AG08395 (cell line): ENCODE measurements around the gene NFKB2.

Source experiments
- DNase-seq: peaks from one replicate; pipeline ENCODE4 v3.0.0; 2012; ENCODE audit warnings: mixed read lengths, low spot score

Gene NFKB2

DNA sequence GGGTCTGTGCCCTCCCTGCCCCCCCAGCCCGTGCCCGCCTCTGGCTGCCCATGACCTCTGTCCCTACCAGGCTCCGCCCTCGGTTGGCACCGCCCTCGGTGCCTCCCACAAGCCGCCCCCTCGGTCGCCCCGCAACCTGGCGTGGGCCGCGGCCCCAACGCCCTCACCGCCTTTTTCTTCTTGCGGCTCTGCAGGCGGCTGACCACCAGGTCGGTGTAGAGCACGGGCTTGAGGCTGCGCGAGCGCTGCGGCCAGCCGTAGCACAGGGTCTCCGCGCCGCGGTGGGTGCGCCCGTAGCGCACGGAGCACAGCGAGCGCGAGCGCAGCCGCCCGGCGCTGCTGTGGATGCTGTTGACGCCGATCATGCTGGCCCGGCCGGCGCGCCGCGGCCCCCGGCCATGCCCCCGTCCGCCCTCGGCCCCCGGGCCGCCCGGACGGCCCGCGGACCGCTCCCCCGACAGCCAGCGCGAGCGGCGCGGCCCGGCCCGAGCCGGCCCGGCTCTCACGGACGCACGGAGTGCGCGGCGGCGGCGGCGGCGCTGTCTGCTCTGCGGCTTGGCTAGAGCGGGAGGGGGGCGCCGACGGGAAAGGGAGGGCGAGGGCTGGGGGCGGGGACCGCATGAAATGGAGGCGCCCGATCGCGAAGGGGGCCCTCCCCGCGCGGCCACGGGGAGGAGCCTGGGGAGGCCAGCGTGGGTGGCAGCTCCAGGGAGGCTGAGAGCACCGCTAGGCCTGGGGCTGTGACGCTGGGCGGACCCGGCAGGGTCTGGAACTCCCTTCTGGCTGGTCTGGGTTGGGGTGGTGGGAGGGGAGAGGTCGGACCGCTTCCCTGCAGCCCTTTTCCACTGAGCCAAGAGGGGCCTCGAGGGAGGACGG lies 13.5 kb downstream of the NFKB2 start:
- peak; percentile 19 for DNase-seq

DNA sequence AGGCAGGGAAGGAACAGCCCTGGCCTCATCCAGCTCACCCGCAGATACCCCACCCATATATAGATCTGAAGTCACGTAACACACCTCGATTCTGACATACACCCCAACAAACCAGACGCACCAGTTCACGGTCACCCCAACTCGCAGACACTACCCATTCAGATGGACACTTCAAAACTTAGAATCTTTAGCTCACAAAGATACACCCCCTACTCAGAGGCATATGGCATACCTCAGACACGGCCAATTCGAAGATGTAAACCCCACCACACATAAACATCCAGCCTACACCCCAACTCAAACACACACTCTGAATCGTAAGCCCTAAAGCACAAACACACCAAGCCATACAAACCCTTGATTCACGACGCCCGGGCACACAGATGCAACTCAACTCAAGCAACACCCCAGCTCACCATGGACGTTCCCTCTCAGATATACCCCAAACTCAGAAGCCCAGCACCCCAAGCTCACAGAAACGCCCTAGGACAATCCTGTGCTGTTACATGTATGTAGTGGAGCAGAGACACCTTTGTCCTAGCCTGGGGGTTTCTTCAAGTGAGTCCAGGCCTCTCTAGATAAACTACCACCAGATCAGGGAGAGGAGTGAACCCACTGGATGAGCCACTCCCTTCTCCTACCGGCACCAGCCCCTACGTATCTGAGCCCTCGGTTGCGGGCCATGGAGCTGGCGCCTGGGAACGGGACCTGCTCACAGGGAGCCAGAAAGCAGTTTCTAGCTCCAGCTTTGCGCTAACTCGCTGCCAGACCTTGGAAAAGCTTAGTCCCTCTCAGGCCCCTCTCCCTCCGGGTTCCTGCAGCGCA lies 14.3 kb downstream of the NFKB2 start:
- no peak for DNase-seq

DNA sequence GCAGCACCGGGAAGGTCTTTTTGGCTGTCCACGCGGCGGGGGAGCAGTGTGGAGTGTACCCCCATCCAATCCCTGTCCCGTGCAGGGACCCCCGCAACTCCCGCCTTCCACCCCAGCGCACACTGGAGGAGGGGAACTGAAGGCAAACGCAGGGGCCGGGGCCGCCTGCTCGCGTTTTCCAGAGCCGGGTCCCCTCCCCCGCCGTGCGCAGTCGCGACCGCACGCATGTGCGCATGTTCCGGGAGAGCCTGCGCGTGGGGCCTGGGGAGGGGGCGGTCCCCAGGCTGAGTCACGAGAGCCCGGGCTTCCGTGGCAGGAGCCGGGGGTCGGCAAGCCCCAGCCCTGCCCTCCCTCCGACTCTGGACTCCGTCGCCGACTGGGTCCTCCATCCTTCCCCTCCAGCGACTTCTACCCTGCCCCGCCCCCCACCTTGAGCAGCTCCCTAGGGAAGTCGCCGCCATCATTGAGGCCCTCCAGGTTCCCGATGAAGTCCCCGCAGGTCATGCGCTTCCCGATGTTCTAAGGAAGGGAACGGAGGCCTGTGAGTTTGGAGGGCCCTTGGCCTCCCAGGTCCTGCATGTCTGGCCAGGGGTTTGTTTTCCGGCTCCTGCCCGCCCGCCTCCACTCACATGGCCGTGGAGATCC lies 15.0 kb downstream of the NFKB2 start:
- no peak for DNase-seq

DNA sequence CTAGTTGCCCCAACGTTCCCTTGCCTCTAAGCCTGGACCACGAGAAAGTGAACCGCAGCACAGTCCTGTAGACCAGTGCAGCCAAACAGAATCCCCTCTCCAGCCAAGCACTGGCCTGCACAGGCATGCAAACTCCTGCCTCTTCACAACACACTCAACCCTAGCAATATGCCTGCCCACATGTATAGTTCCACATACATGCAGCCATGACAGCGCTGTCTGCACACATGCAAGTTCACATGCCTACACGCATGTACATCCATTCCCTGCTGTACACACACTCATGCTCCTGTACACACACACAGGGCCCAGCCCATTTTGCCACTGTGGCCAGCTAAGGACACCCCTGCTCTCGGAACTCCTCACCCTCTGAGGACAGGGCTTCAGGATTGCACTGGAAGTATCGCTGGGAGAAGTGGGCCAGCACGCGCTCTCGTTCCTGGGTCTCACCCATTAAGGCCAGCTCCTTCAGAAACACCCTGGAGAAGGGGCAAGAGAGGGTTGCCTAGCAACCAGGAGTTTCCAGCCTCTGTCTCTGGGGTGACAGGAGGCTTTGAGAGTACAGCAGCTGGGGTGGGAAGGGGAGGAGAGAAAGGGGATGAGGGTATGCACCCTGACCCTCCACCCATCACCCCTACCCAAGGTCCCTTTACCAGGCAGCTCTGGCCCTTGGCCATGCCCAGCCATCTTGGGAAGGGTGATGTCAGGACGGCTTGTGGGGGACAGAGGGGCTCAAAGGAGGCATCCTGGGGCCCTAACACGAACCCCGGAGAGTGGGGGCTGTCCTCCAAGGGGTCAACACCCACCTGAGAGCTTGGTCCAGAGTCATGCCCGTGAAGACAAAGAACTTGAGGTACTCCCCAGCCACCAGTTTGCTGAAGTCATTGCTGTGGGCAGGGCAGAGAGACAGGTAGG lies 16.1 kb downstream of the NFKB2 start:
- DNase-seq, result no peak

DNA sequence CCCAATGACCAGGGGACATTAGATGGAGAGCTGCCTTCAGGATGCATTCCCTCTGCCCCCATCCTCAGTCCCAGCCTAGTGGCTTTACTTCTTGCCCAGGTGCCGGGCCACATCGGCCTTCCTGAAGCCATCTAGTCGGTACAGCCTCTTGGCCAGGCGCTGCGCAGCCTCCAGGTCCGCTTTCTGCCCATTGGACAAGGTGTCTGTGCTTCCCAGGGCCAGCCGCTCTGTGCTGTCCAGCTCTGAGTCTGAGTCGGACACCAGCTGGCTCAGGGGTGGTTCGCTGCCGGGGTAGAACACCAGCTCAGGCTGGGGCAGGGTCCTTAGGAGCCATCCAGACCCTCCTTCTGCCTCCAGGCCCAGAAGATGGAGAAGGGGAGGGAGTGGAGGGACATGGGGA lies 16.8 kb downstream of the NFKB2 start:
- DNase-seq, result no peak

DNA sequence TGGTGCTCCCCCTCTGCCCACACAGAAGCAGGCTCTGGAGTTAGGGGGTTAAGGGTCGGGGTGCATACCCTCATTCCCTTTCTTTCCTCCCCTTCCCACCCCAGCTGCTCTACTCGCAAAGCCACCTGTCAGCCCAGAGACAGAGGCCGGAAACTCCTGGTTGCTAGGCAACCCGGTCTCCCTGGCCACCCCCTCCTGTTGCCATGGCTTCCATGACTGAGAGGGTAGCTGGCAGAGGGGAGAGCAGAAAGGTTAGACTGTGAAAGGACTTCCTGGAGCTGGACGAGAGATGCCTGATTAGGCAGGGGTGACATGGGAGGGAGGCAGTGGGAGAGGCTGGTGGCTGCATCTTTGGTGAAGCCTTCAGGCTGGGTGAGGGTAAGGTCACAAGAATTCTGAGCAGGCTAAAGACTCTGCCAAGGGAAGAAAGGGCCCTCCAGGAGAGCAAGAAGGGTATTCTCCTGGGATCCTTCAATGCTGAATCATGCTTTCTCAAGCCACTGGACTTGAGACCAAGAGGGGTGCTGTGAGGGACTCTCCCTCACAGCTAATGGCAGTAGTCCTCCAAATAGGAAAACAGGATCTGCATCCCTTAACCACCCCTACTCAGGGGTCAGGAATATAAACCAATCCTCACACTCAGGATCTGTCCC lies 17.7 kb downstream of the NFKB2 start:
- DNase-seq, result no peak

DNA sequence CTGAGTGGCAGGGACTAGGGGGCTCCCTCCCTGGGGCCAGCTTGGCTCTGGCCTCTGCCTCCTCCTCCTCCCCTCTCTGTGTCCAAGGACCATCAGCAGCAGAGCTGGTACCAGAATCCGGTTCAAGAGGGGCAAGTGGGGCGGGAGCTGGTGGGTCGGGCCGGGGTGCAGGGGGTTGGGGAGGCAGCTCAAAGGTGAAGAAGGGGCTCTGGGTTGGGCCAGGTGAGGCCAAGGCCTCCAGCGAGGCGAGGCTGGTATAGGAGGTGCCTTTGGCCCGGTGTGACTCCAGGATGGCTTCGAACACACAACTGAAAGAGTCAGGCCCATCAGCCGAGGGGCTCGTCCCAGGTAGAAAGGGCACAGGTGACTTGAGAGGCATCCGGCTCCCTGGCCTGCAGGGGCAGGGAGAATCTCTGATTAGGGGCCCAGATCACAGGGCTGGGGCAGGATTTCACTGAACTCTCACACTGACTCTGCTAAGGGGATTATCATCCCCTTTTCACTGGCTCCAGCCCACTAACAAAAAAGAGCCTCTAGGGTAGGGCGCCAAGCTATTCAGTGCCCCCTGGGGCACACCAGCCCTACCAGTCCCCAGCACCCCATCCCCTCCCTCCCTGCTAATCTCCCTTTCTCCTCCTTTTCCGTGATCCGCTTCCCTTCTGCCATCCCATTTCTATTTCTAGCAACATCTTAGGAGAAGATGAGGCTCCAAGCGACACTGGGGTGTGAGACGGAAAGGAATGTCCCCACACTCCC lies 18.5 kb downstream of the NFKB2 start:
- no peak for DNase-seq

DNA sequence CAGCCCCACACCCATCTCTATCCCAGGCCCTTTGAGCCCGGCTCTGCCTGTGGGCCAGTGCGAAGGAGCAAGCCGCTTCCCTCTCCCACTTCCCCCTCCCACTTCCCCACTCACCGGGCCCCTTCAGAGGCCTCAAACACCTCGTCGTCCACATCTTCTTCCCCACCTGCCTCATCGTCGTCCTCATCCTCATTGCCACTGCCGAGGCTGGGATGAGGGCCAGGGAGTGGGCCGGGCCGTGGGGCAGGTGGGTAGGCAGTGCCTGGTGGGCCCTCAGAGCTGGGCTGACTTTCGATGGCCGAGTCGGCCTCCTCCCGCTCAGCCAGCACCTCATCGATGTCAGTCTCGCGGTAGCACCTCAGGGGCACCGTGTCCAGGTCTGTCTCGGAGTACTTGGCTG lies 19.2 kb downstream of the NFKB2 start:
- no peak for DNase-seq

DNA sequence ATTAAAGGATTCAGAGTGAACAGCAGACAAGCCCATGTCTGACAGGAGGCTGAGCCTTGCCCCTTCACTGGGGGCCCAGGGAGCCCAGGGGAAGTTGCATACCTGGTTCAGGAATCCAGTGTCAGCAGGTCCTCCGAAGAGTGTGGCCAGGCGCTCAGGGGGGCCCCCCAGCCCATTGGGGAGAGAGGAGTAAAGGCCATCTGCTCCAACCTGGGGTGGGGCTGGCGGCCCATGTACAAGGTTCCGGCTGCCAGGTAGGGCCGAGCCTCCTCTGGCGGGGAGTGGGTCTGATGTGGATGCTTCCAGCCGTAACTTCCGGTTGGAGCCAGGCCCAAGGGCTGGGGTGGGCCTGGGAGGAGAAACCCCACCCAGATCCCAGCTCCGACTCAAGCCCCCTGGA lies 20.8 kb downstream of the NFKB2 start:
- no peak for DNase-seq

DNA sequence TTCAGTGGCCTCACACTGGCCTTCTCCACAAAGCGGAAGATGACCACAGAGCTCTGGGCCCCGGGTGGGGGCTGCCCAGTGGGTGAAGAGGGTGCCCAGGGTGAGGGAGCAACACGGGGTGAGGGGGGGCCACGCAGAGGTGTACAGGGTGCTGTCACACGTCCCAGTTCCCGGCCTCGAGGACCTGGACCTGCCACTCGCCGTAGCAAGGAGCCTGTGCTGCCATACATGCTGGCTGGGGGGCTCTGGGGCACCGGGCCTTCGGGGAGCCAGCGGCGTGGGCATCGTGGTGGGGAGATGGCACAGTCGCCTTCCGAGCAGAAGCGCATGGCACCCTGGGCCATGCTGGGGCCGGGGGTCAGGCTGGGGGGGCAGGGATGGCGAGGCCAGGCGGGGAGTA lies 21.2 kb downstream of the NFKB2 start:
- DNase-seq, result no peak

DNA sequence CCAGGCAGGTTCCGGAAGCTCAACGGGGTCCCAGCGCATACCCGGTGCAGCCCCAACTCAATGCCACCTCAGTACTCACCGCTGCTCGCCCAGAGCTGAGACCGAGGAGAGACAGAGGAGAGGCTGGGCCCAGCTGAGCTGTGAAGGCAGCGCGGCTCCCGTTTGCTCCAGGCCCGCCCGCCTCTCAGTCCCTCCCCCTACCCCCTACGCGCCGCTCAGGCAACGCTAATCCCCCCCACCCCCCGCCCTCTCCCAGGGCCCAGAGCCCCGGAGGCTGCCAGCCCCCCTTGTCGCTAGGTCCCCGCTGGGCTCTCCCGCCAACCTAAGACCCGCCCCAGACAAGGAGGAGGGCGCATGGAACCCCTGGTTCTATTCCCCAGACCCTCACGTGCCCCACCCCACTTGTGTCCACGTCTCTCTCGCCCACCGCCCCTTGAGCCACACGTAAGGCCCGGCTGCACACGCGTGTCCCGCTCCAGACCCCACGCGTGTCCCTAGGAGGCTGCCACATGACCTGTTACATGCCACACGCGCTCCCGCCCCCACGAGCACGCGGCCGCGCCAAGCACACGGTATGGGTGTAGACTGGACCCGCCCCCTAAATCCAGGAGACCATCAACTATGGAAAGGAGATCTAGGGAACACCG lies 23.2 kb downstream of the NFKB2 start, which contains the start of gene PSD:
Gene PSD, minus strand, starts transcription at position 164 of the 647 bp plus-strand sequence. CDS start 1,747 bp downstream, outside the sequence.
- DNase-seq, result no peak

DNA sequence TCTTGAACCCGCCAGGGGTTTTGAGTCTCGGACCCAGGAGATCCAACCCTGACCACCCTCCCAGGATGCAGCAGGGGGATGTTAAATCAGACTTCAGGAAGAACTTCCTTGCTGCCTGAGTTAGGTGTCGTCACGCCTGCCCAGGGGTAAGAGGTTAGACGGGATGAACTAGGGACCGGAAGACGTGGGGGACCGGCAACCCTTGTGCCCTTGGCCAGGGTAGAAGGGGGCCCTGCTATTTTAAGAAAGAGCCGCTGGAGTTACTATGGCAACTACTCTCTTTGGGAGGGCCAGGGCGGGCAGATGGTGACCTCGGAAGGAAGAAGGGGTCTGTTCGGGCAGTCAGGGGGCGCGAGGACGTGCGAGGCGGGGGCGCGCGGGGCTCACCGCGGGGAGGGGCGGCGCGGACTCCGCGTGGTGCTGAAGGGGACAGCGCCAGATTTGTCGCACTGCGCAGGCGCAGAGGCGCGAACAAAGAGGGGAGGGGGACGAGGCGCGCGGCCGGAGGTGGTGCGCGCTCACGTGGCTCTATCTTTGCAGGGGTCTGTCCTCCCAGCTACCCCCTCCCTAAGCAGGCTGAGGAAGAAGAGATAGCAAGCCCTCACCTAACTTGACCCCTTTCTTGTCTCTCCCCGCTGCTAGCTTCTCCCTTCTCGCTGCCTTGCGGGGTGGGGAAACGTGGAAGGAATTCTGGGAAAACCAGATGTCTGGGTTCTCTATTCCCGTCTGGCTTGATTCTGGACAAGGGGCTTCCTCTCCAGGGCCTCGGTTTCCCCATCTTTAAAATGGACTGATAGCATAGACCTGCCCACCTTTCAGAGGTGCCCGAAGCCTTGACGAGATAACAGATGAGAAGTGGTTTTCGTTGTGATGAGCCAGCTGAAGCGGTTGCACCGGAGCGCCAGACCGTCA lies 24.0 kb downstream of the NFKB2 start:
- peak; percentile 65 for DNase-seq

DNA sequence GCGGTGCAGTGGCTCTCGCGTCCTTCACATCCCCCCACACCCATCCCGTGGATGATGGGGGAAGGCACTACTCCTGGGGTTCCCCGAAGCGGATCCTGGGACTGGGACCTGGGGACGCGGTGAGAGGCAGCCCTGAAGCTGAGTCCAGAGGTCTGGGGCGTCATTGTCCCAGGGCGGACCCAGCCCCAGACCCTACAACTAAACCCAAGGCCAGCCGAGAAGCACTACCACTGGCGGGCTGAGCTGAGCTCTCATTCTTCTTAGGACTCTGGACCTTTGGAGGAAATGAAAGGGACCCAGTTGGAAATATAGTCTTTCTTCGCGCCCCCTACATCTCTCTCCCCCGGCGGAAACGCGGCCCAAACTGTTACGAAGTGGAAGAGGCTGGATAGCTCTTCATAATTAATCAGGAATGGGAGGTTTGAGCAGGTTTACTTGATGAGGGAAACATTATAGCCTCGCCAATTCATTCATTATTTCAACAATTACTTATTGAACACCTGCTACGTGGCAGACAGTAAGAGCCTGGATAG lies 24.7 kb downstream of the NFKB2 start:
- no peak for DNase-seq

DNA sequence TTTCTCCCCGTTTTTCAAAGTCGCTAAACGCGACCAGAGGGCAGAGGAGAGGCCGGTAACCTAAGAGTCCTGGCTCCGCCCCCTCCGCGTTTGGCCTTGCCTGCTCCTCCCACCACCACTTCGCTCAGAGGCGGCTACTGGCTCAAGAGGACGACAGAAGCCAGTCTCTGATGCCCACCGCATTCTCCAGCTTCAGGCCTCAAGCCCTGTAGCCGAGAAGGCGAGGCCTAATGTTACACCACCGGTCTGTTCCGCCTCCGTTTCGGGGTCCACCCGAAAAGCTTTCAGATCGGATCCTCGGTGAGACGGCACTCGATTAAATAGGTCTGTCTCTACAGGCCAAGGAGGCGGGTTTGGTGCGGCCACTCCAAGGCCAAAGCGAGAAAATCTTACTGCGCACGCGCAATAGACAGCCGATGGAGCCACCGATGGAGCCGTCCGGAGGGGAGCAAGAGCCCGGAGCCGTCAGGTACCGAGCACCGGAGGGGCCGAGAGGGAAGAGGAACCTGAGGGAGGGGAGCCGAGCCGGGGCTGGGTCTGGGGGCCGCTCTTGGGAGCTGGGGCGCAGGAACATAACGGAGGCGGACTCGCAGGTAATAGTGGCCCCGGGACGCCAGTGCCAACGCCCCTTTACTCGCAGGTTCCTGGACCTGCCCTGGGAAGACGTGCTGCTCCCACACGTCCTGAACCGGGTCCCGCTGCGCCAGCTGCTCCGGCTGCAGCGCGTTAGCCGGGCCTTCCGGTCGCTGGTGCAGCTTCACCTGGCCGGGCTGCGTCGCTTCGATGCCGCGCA lies 25.4 kb downstream of the NFKB2 start, which contains the start of gene FBXL15:
Gene FBXL15, plus strand, starts transcription at position 123 of the 793 bp plus-strand sequence. Its CDS starts 294 bp downstream, at position 417.
- DNase-seq, result peak; percentile 99

DNA sequence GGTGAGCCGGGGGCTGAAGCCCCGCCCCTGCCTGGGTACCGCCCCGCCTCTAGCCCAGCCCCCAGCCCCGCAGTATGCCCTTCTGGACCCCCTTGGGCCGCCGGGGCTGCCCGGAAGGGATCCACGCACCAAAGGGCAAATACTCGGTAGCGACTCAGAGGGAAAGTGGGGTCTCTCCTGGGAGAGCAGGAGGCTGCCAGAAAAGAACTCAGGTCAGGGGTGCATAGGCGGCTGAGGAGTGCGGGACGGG lies 25.9 kb downstream of the NFKB2 start:
- no peak for DNase-seq

DNA sequence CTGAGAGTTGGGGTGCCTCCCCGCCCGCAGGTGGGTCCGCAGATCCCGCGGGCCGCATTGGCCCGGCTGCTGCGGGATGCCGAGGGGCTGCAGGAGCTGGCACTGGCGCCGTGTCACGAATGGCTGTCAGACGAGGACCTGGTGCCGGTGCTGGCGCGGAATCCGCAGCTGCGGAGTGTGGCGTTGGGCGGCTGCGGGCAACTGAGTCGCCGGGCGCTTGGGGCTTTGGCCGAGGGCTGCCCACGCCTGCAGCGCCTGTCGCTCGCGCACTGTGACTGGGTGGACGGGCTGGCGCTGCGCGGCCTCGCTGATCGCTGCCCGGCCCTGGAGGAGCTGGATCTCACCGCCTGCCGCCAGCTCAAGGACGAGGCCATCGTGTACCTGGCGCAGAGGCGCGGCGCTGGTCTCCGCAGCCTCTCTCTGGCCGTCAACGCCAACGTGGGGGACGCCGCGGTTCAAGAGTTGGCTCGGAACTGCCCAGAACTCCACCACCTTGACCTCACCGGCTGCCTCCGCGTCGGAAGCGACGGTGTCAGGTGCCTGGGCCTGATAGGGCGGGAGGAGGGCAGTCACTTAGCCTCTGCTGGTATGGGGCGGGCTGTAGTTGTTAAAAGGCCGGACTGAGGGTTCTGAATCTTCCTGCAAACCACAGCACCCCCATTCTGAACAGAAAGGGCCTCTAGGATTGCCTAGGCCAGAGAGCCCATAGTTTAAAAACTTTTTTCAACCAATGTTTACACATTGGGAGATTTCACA lies 26.4 kb downstream of the NFKB2 start:
- DNase-seq, result no peak
